Measurements from ENCODE around the gene COL16A1. TPM values are rescaled to one million over a fixed set of nuclear protein-coding genes. Genes with fewer than 3 reads are reported as not detected.

Gene COL16A1
- total and polyA plus RNA-seq, 2 of the 13 experiments (the other 11 are each of a cell fraction or from before 2014, with no cell fraction given), result 4.3 to 12.2 TPM

- no peak for DNase-seq (ENCODE audit: low spot score)
- H3K36me3 ChIP-seq (replicated peaks in 1 of 2; ENCODE audit: control insufficient read depth in 1 of 2, insufficient read depth in 2 of 2, low read length in 2 of 2), result no peaks in the 10 kb centered on the region
- BruUV-seq (replicated peaks), result no TSS peak
Measured at GRCh38 chr1:31683997-31684396, 19.8 kb downstream of the COL16A1 start.

GRCh38 chr1:31681415-31681814 is 22.4 kb downstream of the COL16A1 start:
- intact Hi-C loops (cut with micrococcal nuclease; ENCODE audit: unreplicated experiment) (no loop called here), in situ Hi-C loops (cut with HindIII; ENCODE audit: extremely low pct_ligation_motif_present, low pct_unique_long_range_greater_than_20kb) (no loop called here)
- Histone ChIP-seq H3K9ac (ENCODE audit: insufficient read depth, low read depth, low read length) (no peak overlapping the region), H3K4me2 (ENCODE audit: low read depth, low read length) (no peak overlapping the region), H3K27ac (ENCODE audit: extremely low read length, insufficient read depth, low read length) (no peak overlapping the region), H3K4me3 (replicated peaks in 1 of 3; ENCODE audit: insufficient read depth in 1 of 3, low read depth in 2 of 3, low read length in 3 of 3) (no peak overlapping the region), H3K4me1 (ENCODE audit: insufficient read depth, low read length) (no peaks in the 10 kb centered on the region), H3K27me3 (ENCODE audit: control insufficient read depth in 1 of 2, insufficient read depth in 2 of 2, low read length in 2 of 2) (no peaks in the 10 kb centered on the region), H3K79me2 (ENCODE audit: insufficient read depth, low read length) (no peaks in the 10 kb centered on the region), H4K20me1 (ENCODE audit: insufficient read depth, low read length) (no peaks in the 10 kb centered on the region), H2AFZ (ENCODE audit: low read length) (no peak overlapping the region), H3K36me3 (replicated peaks in 1 of 2; ENCODE audit: control insufficient read depth in 1 of 2, insufficient read depth in 2 of 2, low read length in 2 of 2) (no peaks in the 10 kb centered on the region), H3K9me3 (ENCODE audit: low read length) (no peaks in the 10 kb centered on the region)
- BruUV-seq (replicated peaks), result no TSS peak
- ChIA-PET POLR2A (no interaction called here), CTCF (ENCODE audit: low intra/inter-chr PET ratio, low total read pairs) (no interaction called here)
- ATAC-seq, result no peak
- FAIRE-seq, result no peak
- 83% methylated on average over 4 of the region's 9 CpGs for WGBS (ENCODE audit: low lambda C conversion rate)
- DNase-seq (ENCODE audit: low spot score), result no peak
- TF ChIP-seq ZFP36 (IDR thresholded peaks at IDR 0.05; ENCODE audit: borderline replicate concordance, low read depth, low read length, partially characterized antibody) (no peak), TOE1 (CRISPR knock-in tag; IDR thresholded peaks at IDR 0.05) (no peak), ZNF282 (IDR thresholded peaks at IDR 0.05; ENCODE audit: partially characterized antibody) (no peak), ATAD3A (CRISPR knock-in tag; IDR thresholded peaks at IDR 0.05) (no peak), PPARG (CRISPR knock-in tag; conservative IDR thresholded peaks at IDR 0.05) (no peak), ATF5 (CRISPR knock-in tag; IDR thresholded peaks at IDR 0.05; ENCODE audit: low read depth) (no peak), ZSCAN22 (CRISPR knock-in tag; IDR thresholded peaks at IDR 0.05) (no peak), RFX1 (IDR thresholded peaks at IDR 0.05) (no peak), FOXO4 (CRISPR knock-in tag; conservative IDR thresholded peaks at IDR 0.05) (no peak), ZNF572 (CRISPR knock-in tag; IDR thresholded peaks at IDR 0.05) (no peak)

More at GRCh38 chr1:31683997-31684396, 19.8 kb downstream of the COL16A1 start:
- ATAC-seq (peak; percentile 88), FAIRE-seq (no peak)
- H3K9ac ChIP-seq (ENCODE audit: insufficient read depth, low read depth, low read length), result no peak overlapping the region
- ChIA-PET POLR2A (no interaction called here), CTCF (ENCODE audit: low intra/inter-chr PET ratio, low total read pairs) (no interaction called here)
- H3K4me2 ChIP-seq (ENCODE audit: low read depth, low read length), result no peak overlapping the region
- no peaks in the 10 kb centered on the region for H4K20me1 ChIP-seq (ENCODE audit: insufficient read depth, low read length)
- in situ Hi-C loops (cut with HindIII; ENCODE audit: extremely low pct_ligation_motif_present, low pct_unique_long_range_greater_than_20kb) (no loop called here), intact Hi-C loops (cut with micrococcal nuclease; ENCODE audit: unreplicated experiment) (no loop called here)
- H3K4me3 ChIP-seq (replicated peaks in 1 of 3; ENCODE audit: insufficient read depth in 1 of 3, low read depth in 2 of 3, low read length in 3 of 3), result no peak overlapping the region
- no peaks in the 10 kb centered on the region for H3K27me3 ChIP-seq (ENCODE audit: control insufficient read depth in 1 of 2, insufficient read depth in 2 of 2, low read length in 2 of 2)
- WGBS (ENCODE audit: low lambda C conversion rate), result 82% methylated on average over 7 of the region's 11 CpGs
- no peak for TF ChIP-seq ZFP36L1 (CRISPR knock-in tag; IDR thresholded peaks at IDR 0.05)
- peak; percentile 81; the same call in 1 of the 2 replicates for TF ChIP-seq HNRNPL (IDR thresholded peaks at IDR 0.05; ENCODE audit: low read depth, low read length)
- TF ChIP-seq CTCF (CRISPR knock-in tag; IDR thresholded peaks at IDR 0.05), result peak; percentile 41
- H3K9me3 ChIP-seq (ENCODE audit: low read length), result no peaks in the 10 kb centered on the region
- H3K27ac ChIP-seq (ENCODE audit: extremely low read length, insufficient read depth, low read length), result no peak overlapping the region
- no peak overlapping the region for H2AFZ ChIP-seq (ENCODE audit: low read length)
- H3K4me1 ChIP-seq (ENCODE audit: insufficient read depth, low read length), result no peaks in the 10 kb centered on the region
- H3K79me2 ChIP-seq (ENCODE audit: insufficient read depth, low read length), result no peaks in the 10 kb centered on the region
